ENCODE data around the gene PPP3CB. TPM values are rescaled to one million over a fixed set of nuclear protein-coding genes. Genes with fewer than 3 reads are reported as not detected.

Gene PPP3CB
- total and polyA plus RNA-seq, 2 donors (not counting 1 experiment from before 2014, with no cell fraction given), result 15.9 to 51.2 TPM

GRCh38 chr10:73494213-73494612 is 1.6 kb downstream of the PPP3CB start:
- WGBS (ENCODE audit: insufficient coverage), result 98% methylated on average over 12 of the region's 15 CpGs
- H3K9ac ChIP-seq (ENCODE audit: low read length), result peak overlapping the region; percentile 5
- Mint-ChIP-seq H3K27ac (peak overlapping the region; percentile 43), H3K4me1 (peaks cover 55% of the 10 kb centered on the region), H3K27me3 (no peaks in the 10 kb centered on the region), H3K4me3 (peak overlapping the region; percentile 65), H3K9me3 (ENCODE audit: insufficient read depth) (no peaks in the 10 kb centered on the region)
- no peaks in the 10 kb centered on the region for H4K20me1 ChIP-seq (ENCODE audit: control insufficient read depth, insufficient read depth, low read length, poor library complexity, severe bottlenecking)
- H3K4me3 ChIP-seq (ENCODE audit: control extremely low read depth in 1 of 5, extremely low read depth in 1 of 5, insufficient read depth in 1 of 5, low read depth in 2 of 5, low read length in 4 of 5), result peak overlapping the region in 3 of 5 experiments; percentile 1 to 97 (median 8)
- no peaks in the 10 kb centered on the region for H3K27me3 ChIP-seq (replicated peaks in 1 of 4; ENCODE audit: control extremely low read depth in 1 of 4, control insufficient read depth in 3 of 4, insufficient read depth in 4 of 4, low read length in 3 of 4)
- POLR2A ChIA-PET, result interaction anchor here (1.5 to 2.1 kb wide), 2 partner anchors 16 to 81 kb away, joined by 3 to 9 read pairs; partner anchors contain the start of gene ANXA7
- DNase-seq (no peak), ATAC-seq (ENCODE audit: low read depth) (no peak)
- CTCF ChIA-PET, result no interaction called here
- H3K79me2 ChIP-seq (ENCODE audit: control insufficient read depth, insufficient read depth, low read length), result peaks cover 59% of the 10 kb centered on the region
- H3K4me1 ChIP-seq (ENCODE audit: control insufficient read depth in 2 of 2, insufficient read depth in 2 of 2, low read length in 2 of 2), result peaks cover 26 to 32% of the 10 kb centered on the region in 2 donors
- intact Hi-C loops (cut with micrococcal nuclease), result loop anchor here (2.0 kb wide), 1 partner anchor 247 kb away; the partner anchor contains the start of gene DNAJC9
- peak overlapping the region; percentile 89 to 93 for H3K27ac ChIP-seq (ENCODE audit: low read length in 2 of 2)
- H2AFZ ChIP-seq (ENCODE audit: insufficient read depth, low read depth, low read length, poor library complexity, severe bottlenecking), result no peak overlapping the region
- H3K4me2 ChIP-seq (replicated peaks; ENCODE audit: low read depth, low read length, poor library complexity, severe bottlenecking), result peak overlapping the region; percentile 79
- H3K36me3 ChIP-seq (replicated peaks in 1 of 2; ENCODE audit: control extremely low read depth in 1 of 2, control insufficient read depth in 1 of 2, extremely low read depth in 1 of 2, insufficient read depth in 2 of 2, low read length in 1 of 2), result peaks cover 3 to 5% of the 10 kb centered on the region in 2 experiments
- TF ChIP-seq EZH2 (IDR thresholded peaks at IDR 0.05; ENCODE audit: borderline replicate concordance, insufficient read depth, low read depth, low read length, poor library complexity, severe bottlenecking), result no peak
- TF ChIP-seq, protein P1, sequence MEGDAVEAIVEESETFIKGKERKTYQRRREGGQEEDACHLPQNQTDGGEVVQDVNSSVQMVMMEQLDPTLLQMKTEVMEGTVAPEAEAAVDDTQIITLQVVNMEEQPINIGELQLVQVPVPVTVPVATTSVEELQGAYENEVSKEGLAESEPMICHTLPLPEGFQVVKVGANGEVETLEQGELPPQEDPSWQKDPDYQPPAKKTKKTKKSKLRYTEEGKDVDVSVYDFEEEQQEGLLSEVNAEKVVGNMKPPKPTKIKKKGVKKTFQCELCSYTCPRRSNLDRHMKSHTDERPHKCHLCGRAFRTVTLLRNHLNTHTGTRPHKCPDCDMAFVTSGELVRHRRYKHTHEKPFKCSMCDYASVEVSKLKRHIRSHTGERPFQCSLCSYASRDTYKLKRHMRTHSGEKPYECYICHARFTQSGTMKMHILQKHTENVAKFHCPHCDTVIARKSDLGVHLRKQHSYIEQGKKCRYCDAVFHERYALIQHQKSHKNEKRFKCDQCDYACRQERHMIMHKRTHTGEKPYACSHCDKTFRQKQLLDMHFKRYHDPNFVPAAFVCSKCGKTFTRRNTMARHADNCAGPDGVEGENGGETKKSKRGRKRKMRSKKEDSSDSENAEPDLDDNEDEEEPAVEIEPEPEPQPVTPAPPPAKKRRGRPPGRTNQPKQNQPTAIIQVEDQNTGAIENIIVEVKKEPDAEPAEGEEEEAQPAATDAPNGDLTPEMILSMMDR (IDR thresholded peaks at IDR 0.05), result no peak
- no peaks in the 10 kb centered on the region for H3K9me3 ChIP-seq (ENCODE audit: control extremely low read depth in 1 of 3, control insufficient read depth in 2 of 3, insufficient read depth in 1 of 3, low read length in 2 of 3)

DNA sequence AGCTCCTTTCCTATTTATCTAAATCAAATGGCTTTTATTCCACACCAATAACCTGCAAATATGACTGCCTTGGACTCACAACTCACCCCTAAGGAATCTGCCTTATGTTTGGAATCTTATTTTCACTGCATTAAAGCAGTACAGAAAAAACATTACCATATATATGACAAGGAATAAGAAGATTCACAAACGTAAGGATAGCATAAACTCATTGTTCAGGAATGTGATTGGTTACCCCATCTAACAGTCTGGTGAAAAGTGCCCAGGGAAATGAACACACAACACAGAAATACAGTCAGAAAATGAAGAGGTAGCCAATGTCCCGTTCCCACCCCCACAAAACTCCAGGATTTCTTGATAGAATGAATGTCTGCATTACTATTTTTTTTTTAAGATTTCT is 2.0 kb downstream of the PPP3CB start:
- ChIA-PET CTCF (interaction anchor here (1.2 kb wide), 1 partner anchor 36 kb away, joined by 3 read pairs; no protein-coding TSS in a partner anchor), POLR2A (interaction anchor here (0.7 kb wide), 1 partner anchor 14 kb away, joined by 3 read pairs; no protein-coding TSS in a partner anchor)
- Mint-ChIP-seq H3K27me3 (no peaks in the 10 kb centered on the region), H3K27ac (peak overlapping the region; percentile 43), H3K9me3 (ENCODE audit: insufficient read depth) (no peaks in the 10 kb centered on the region), H3K4me1 (peaks cover 59% of the 10 kb centered on the region), H3K4me3 (peak overlapping the region; percentile 65)
- peaks cover 62% of the 10 kb centered on the region for H3K79me2 ChIP-seq (ENCODE audit: control insufficient read depth, insufficient read depth, low read length)
- no peak overlapping the region for H3K9ac ChIP-seq (ENCODE audit: low read length)
- intact Hi-C loops (cut with micrococcal nuclease), result loop anchor here (2.0 kb wide), 1 partner anchor 247 kb away; the partner anchor contains the start of gene DNAJC9
- H3K9me3 ChIP-seq (ENCODE audit: control extremely low read depth in 1 of 3, control insufficient read depth in 2 of 3, insufficient read depth in 1 of 3, low read length in 2 of 3), result no peaks in the 10 kb centered on the region
- peaks cover 3 to 5% of the 10 kb centered on the region in 2 experiments for H3K36me3 ChIP-seq (replicated peaks in 1 of 2; ENCODE audit: control extremely low read depth in 1 of 2, control insufficient read depth in 1 of 2, extremely low read depth in 1 of 2, insufficient read depth in 2 of 2, low read length in 1 of 2)
- peaks cover 26 to 32% of the 10 kb centered on the region in 2 donors for H3K4me1 ChIP-seq (ENCODE audit: control insufficient read depth in 2 of 2, insufficient read depth in 2 of 2, low read length in 2 of 2)
- DNase-seq (no peak), ATAC-seq (ENCODE audit: low read depth) (no peak)
- peak overlapping the region in 2 of 5 experiments; percentile 1 to 97 for H3K4me3 ChIP-seq (ENCODE audit: control extremely low read depth in 1 of 5, extremely low read depth in 1 of 5, insufficient read depth in 1 of 5, low read depth in 2 of 5, low read length in 4 of 5)
- H3K4me2 ChIP-seq (replicated peaks; ENCODE audit: low read depth, low read length, poor library complexity, severe bottlenecking), result peak overlapping the region; percentile 79
- TF ChIP-seq, protein P1 (IDR thresholded peaks at IDR 0.05), result no peak
- TF ChIP-seq EZH2 (IDR thresholded peaks at IDR 0.05; ENCODE audit: borderline replicate concordance, insufficient read depth, low read depth, low read length, poor library complexity, severe bottlenecking), result no peak
- H2AFZ ChIP-seq (ENCODE audit: insufficient read depth, low read depth, low read length, poor library complexity, severe bottlenecking), result no peak overlapping the region
- H4K20me1 ChIP-seq (ENCODE audit: control insufficient read depth, insufficient read depth, low read length, poor library complexity, severe bottlenecking), result peaks cover under 1% of the 10 kb centered on the region
- H3K27ac ChIP-seq (ENCODE audit: low read length in 2 of 2), result peak overlapping the region; percentile 89 to 93
- H3K27me3 ChIP-seq (replicated peaks in 1 of 4; ENCODE audit: control extremely low read depth in 1 of 4, control insufficient read depth in 3 of 4, insufficient read depth in 4 of 4, low read length in 3 of 4), result no peaks in the 10 kb centered on the region
- WGBS (ENCODE audit: insufficient coverage), result no CpG with 5 or more reads among the region's 2 CpGs

All from B cell (primary cell).